Stomach (tissue), 9 donors: ENCODE data around the gene DOK5. TPM values are rescaled to one million over a fixed set of nuclear protein-coding genes. Genes with fewer than 3 reads are reported as not detected.

Experiments
- DNase-seq, 2 donors: peaks; one replicate each; pipeline versions ENCODE4 v3.0.0 to v3.0.0-alpha.2; 2013 to 2019
- H3K27ac ChIP-seq, 5 donors: fragments of 200-600 bp in 4 of 5; sonication (generic) in 4 of 5; one replicate each; pipeline ENCODE4 v1.5.1; 2013 to 2019; ENCODE audit warnings: mild to moderate bottlenecking in 1 of 5, moderate library complexity in 1 of 5
- H3K27me3 ChIP-seq, 3 donors: fragments of 200-600 bp; sonication (generic); one replicate each; pipeline ENCODE4 v1.5.1; 2017 to 2019; ENCODE audit warnings: mixed run types in 1 of 3
- H3K36me3 ChIP-seq, 4 donors: fragments of 200-600 bp; sonication (generic); 1 replicate in 3 of 4; 2 replicates in 1 of 4; pipeline ENCODE4 v1.5.1; 2016 to 2019
- H3K4me1 ChIP-seq, 4 donors: fragments of 200-600 bp; sonication (generic); one replicate each; pipeline ENCODE4 v1.5.1; 2016 to 2019
- H3K4me3 ChIP-seq, 4 donors: fragments of 200-600 bp; sonication (generic) in 3 of 4; one replicate each; pipeline ENCODE4 v1.5.1; 2016 to 2019; ENCODE audit warnings: mild to moderate bottlenecking in 1 of 4
- H3K9me3 ChIP-seq, 4 donors: fragments of 200-600 bp; sonication (generic); one replicate each; pipeline ENCODE4 v1.5.1; 2016 to 2019
- CTCF ChIP-seq, 7 experiments: fragments of 450-650 bp in 4 of 7; fragments of 200-600 bp in 3 of 7; sonication (generic) in 3 of 7; IDR thresholded peaks; one replicate each; pipeline ENCODE4 v1.5.1; 2016 to 2019; ENCODE audit warnings: antibody characterized with exemption in 7 of 7, control low read depth in 2 of 7, mild to moderate bottlenecking in 1 of 7
- EP300 ChIP-seq: sonication (generic); formaldehyde crosslinking; IDR thresholded peaks from one replicate; pipeline ENCODE4 v1.6.1; 2017; ENCODE audit warnings: antibody characterized with exemption
- POLR2A ChIP-seq, 4 donors: fragments of 450-650 bp; IDR thresholded peaks; one replicate each; pipeline ENCODE4 v1.6.1; 2016; ENCODE audit warnings: antibody characterized with exemption in 4 of 4, control low read depth in 2 of 4, mild to moderate bottlenecking in 1 of 4, moderate library complexity in 1 of 4
- POLR2AphosphoS5 ChIP-seq, 3 donors: sonication (generic); formaldehyde crosslinking; IDR thresholded peaks; one replicate each; pipeline ENCODE4 v1.6.1; 2016; ENCODE audit warnings: antibody characterized with exemption in 3 of 3
- WGBS, 5 donors: extraction: QIAGEN DNeasy Blood & Tissue Kit in 3 of 5; methylation state at CpG; one replicate each; pipeline versions ENCODE4 v1.1.5 to v1.1.7; 2013 to 2018; 5-methylcytosine and 5-hydroxymethylcytosine counted together
- intact Hi-C: fragments of 100-400 bp; cut with DNase I; formaldehyde crosslinking; loops from one replicate; pipeline ENCODE4 v1.15.1; 2023; ENCODE audit warnings: low total_unique reads
- polyA plus RNA-seq, 3 donors: library from polyadenylated mRNA; stranded (reverse); fragments of 200-250 nt; gene quantifications; one replicate each; pipeline ENCODE4 v1.2.3, GENCODE V29; 2013
- total RNA-seq, 5 donors: library from RNA; depleted of rRNA; stranded (reverse); fragments of >200 nt; gene quantifications; one replicate each; pipeline versions ENCODE4 v1.1.0 to v1.2.3, GENCODE V29; 2014 to 2016
- donor health status: healthy with polysubstance abuse.
- donor health status: Bipolar disorder and iron deficiency.
- donor health status: healthy.

Gene DOK5
- total and polyA plus RNA-seq, 8 donors = 0.58 to 4.4 (median 1.1) TPM; not detected in 4

DNA sequence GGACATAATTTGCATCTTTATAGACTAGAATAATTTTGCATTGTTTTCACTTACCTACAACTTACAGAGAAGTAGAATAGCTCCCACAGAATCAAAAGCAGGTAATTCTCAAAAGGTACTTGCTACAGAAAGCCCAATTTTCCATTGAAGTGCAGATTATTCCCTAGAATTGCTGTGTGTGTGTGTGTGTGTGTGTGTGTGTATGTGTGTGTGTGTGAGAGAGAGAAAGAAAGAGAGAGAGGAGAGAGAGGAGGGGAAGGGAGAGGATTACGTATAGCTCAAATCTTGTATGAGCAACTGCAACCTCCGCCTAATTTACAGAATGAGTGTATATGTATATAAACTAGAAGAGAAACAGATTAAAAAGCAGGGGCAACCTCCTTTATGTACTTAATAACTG lies 68.0 kb downstream of the DOK5 start:
- peaks cover 0 to 14% (median 8%) of the 10 kb centered on the region in 4 donors for H3K9me3 ChIP-seq
- no peak for TF ChIP-seq POLR2AphosphoS5 (IDR thresholded peaks at IDR 0.05)
- no peak for TF ChIP-seq EP300
- no peak for TF ChIP-seq CTCF (IDR thresholded peaks at IDR 0.05)
- TF ChIP-seq POLR2A (IDR thresholded peaks at IDR 0.05) = no peak
- DNase-seq = no peak
- no peak overlapping the region for H3K27ac ChIP-seq
- H3K4me3 ChIP-seq = no peak overlapping the region
- H3K4me1 ChIP-seq = no peaks in the 10 kb centered on the region
- 65 to 100% (median 91%) methylated on average over 2 of the region's 2 CpGs for WGBS, 5 donors
- intact Hi-C loops = no loop called here
- no peaks in the 10 kb centered on the region for H3K36me3 ChIP-seq
- H3K27me3 ChIP-seq = no peaks in the 10 kb centered on the region

- no peak for DNase-seq
- H3K27me3 ChIP-seq = no peaks in the 10 kb centered on the region
- TF ChIP-seq POLR2AphosphoS5 (IDR thresholded peaks at IDR 0.05) = no peak
- 65 to 75% (median 71%) methylated on average over 4 of the region's 4 CpGs for WGBS, 5 donors
- H3K9me3 ChIP-seq = peaks cover 0 to 8% (median 2%) of the 10 kb centered on the region in 4 donors
- no peak overlapping the region for H3K4me3 ChIP-seq
- intact Hi-C loops = no loop called here
- no peaks in the 10 kb centered on the region for H3K4me1 ChIP-seq
- H3K36me3 ChIP-seq = no peaks in the 10 kb centered on the region
- H3K27ac ChIP-seq = no peak overlapping the region
Observed at GRCh38 chr20:54545676-54546358, 70.4 kb downstream of the DOK5 start.

DNA sequence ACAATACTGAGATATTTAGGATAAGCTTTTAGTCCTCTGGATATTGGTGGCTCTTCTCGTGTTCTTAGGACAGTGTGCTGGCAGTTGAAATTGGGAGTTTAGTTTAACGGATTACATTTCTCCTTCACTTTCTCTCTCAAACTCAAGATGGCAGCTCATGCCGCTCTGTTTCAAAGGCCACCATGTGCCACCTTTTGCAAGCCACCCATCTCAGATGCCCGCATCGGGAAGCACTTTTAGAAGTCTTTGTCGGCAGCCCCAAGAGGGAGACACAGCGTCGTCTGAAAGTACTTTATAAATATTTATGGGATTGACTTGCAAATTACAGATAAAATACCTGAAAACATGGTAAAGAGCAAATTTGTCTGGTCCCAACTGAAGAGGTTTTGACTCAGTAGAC lies 73.5 kb downstream of the DOK5 start:
- no peak overlapping the region for H3K4me3 ChIP-seq
- TF ChIP-seq POLR2AphosphoS5 (IDR thresholded peaks at IDR 0.05) (no peak), CTCF (IDR thresholded peaks at IDR 0.05) (no peak)
- no peak overlapping the region for H3K27ac ChIP-seq
- intact Hi-C loops = no loop called here
- H3K27me3 ChIP-seq = no peaks in the 10 kb centered on the region
- peaks cover 0 to 8% (median 2%) of the 10 kb centered on the region in 4 donors for H3K9me3 ChIP-seq
- WGBS, 5 donors = 88 to 92% (median 90%) methylated on average over 8 of the region's 8 CpGs
- H3K36me3 ChIP-seq = no peaks in the 10 kb centered on the region
- H3K4me1 ChIP-seq = no peaks in the 10 kb centered on the region
- no peak for DNase-seq

GRCh38 chr20:54549658-54550326 lies 74.4 kb downstream of the DOK5 start:
- 57 to 63% (median 60%) methylated on average over 3 of the region's 3 CpGs for WGBS, 5 donors
- TF ChIP-seq CTCF (IDR thresholded peaks at IDR 0.05) (no peak), POLR2A (IDR thresholded peaks at IDR 0.05) (no peak), POLR2AphosphoS5 (IDR thresholded peaks at IDR 0.05) (no peak), EP300 (no peak)
- Histone ChIP-seq H3K36me3 (no peaks in the 10 kb centered on the region), H3K27ac (no peak overlapping the region), H3K27me3 (no peaks in the 10 kb centered on the region), H3K4me3 (no peak overlapping the region), H3K4me1 (no peaks in the 10 kb centered on the region), H3K9me3 (peaks cover 0 to 2% (median 0%) of the 10 kb centered on the region in 4 donors)
- intact Hi-C loops = no loop called here
- no peak for DNase-seq
